ENCODE measurements around the gene LRMDA. TPM values are rescaled to one million over a fixed set of nuclear protein-coding genes. Genes with fewer than 3 reads are reported as not detected.
A peak's percentile ranks its signal among the peaks of the same experiment; 100 is the strongest.

Gene LRMDA
- total and polyA plus RNA-seq, 4 donors = 12.1 to 40.8 (median 21.6) TPM

DNA sequence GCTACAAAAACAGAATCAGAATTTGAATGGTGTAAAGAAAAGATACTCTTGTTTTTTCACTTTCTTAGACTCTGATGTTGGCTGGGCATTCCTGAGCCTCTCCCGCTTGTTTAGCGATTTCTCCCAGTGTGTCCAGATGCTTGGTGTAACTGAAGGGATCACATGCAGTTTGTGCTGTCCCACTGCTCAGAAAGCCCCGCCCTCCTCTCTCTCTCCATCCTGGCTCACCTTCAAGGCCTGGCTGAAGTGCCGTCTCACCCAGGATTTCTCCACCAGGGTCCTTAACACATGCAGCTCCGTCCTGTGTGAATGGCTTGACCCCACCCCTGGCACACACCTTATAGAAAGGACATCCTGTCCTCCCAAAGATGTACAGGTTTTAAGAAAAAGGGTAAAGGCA, 437.1 kb downstream of the LRMDA start:
- no peak for DNase-seq
- no peaks in the 10 kb centered on the region for H3K36me3 ChIP-seq (ENCODE audit: control insufficient read depth in 4 of 4, insufficient read depth in 4 of 4, low read length in 4 of 4)
- ATAC-seq (ENCODE audit: insufficient read depth, low FRiP score) = no peak
- no peak for TF ChIP-seq CTCF (IDR thresholded peaks at IDR 0.05; ENCODE audit: control extremely low read depth, extremely low read depth)
- 73 to 90% methylated on average over 5 of the region's 5 CpGs for WGBS, 2 donors
- no peaks in the 10 kb centered on the region for H3K27me3 ChIP-seq (ENCODE audit: control insufficient read depth in 3 of 3, insufficient read depth in 3 of 3, low read length in 2 of 3)
- H3K4me1 ChIP-seq (ENCODE audit: control insufficient read depth in 5 of 5, insufficient read depth in 5 of 5, low read length in 5 of 5) = peaks cover 0 to 8% (median 0%) of the 10 kb centered on the region in 5 donors
- no peak overlapping the region for H3K27ac ChIP-seq (ENCODE audit: low read depth in 1 of 2, low read length in 1 of 2)
- no peaks in the 10 kb centered on the region for H3K9me3 ChIP-seq (ENCODE audit: control insufficient read depth in 4 of 4, insufficient read depth in 3 of 4, low read length in 3 of 4)
- H3K4me3 ChIP-seq = no peak overlapping the region
- no peak overlapping the region for H3K9ac ChIP-seq (ENCODE audit: insufficient read depth in 1 of 2, low read length in 2 of 2)

DNA sequence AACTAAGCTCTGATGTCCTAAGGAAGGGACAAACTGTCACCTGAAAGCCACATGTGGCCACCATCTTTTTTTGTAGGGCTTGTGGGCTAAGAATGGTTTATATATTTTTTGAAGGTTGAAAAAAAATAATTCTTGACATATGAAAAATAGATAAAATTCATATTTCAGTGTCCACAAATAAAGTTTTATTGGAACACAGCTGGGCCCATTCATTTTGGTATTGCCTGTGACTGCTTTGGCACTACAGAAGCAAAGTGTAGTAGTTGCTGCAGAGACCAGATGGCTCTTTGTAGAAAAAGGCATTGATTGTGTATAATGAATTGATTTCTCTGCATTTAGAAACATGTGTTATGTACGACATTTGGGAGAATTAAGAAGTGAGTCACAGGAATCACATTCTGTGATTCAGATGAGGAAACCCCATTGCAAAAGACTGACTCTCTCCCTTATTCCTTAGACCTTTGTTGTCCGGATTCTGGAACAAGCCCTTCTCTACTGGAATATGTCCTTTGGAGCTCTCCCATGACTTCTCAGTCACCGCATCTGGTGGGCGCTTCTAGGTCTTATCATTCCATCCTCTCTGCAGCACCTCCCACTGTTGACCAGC, 438.7 kb downstream of the LRMDA start:
- Histone ChIP-seq H3K9me3 (ENCODE audit: control insufficient read depth in 4 of 4, insufficient read depth in 3 of 4, low read length in 3 of 4) (no peaks in the 10 kb centered on the region), H3K27me3 (ENCODE audit: control insufficient read depth in 3 of 3, insufficient read depth in 3 of 3, low read length in 2 of 3) (no peaks in the 10 kb centered on the region), H3K9ac (ENCODE audit: insufficient read depth in 1 of 2, low read length in 2 of 2) (no peak overlapping the region), H3K4me3 (no peak overlapping the region), H3K27ac (ENCODE audit: low read depth in 1 of 2, low read length in 1 of 2) (no peak overlapping the region), H3K36me3 (ENCODE audit: control insufficient read depth in 4 of 4, insufficient read depth in 4 of 4, low read length in 4 of 4) (no peaks in the 10 kb centered on the region), H3K4me1 (ENCODE audit: control insufficient read depth in 5 of 5, insufficient read depth in 5 of 5, low read length in 5 of 5) (peaks cover 0 to 8% (median 0%) of the 10 kb centered on the region in 5 donors)
- ATAC-seq (ENCODE audit: insufficient read depth, low FRiP score) (no peak), DNase-seq (no peak)
- TF ChIP-seq CTCF (IDR thresholded peaks at IDR 0.05; ENCODE audit: control extremely low read depth, extremely low read depth) = no peak
- WGBS, 2 donors = 96% methylated on average over 4 of the region's 4 CpGs

DNA sequence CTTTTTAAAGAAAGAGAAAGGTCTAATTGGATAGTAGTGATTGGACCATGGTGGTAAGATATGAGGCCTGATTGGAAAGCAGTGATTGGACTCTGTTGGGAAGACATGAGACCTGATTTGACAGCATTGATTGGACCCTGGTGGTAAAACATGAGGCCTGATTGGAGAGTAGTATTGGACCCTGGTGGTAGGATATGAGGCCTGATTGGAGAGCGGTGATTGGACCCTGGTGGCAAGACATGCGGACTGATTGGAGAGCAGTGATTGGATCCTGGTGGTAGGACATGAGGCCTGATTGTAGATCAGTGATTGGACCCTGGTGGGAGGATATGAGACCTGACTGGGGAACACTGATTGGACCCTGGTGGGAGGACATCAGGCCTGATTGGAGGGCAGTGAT, 444.3 kb downstream of the LRMDA start:
- H3K9me3 ChIP-seq (ENCODE audit: control insufficient read depth in 4 of 4, insufficient read depth in 3 of 4, low read length in 3 of 4) = no peaks in the 10 kb centered on the region
- no peaks in the 10 kb centered on the region for H3K36me3 ChIP-seq (ENCODE audit: control insufficient read depth in 4 of 4, insufficient read depth in 4 of 4, low read length in 4 of 4)
- no peaks in the 10 kb centered on the region for H3K27me3 ChIP-seq (ENCODE audit: control insufficient read depth in 3 of 3, insufficient read depth in 3 of 3, low read length in 2 of 3)
- peaks cover 0 to 9% (median 5%) of the 10 kb centered on the region in 5 donors for H3K4me1 ChIP-seq (ENCODE audit: control insufficient read depth in 5 of 5, insufficient read depth in 5 of 5, low read length in 5 of 5)
- TF ChIP-seq CTCF (IDR thresholded peaks at IDR 0.05; ENCODE audit: control extremely low read depth, extremely low read depth) = no peak
- no peak overlapping the region for H3K27ac ChIP-seq (ENCODE audit: low read depth in 1 of 2, low read length in 1 of 2)
- no peak overlapping the region for H3K9ac ChIP-seq (ENCODE audit: insufficient read depth in 1 of 2, low read length in 2 of 2)
- DNase-seq (no peak), ATAC-seq (ENCODE audit: insufficient read depth, low FRiP score) (no peak)
- 94 to 95% methylated on average over 2 of the region's 2 CpGs for WGBS, 2 donors
- H3K4me3 ChIP-seq = no peak overlapping the region

- no peaks in the 10 kb centered on the region for H3K9me3 ChIP-seq (ENCODE audit: control insufficient read depth in 4 of 4, insufficient read depth in 3 of 4, low read length in 3 of 4)
- H3K27ac ChIP-seq (ENCODE audit: low read depth in 1 of 2, low read length in 1 of 2) = no peak overlapping the region
- no peak overlapping the region for H3K9ac ChIP-seq (ENCODE audit: insufficient read depth in 1 of 2, low read length in 2 of 2)
- no peak for TF ChIP-seq CTCF (IDR thresholded peaks at IDR 0.05; ENCODE audit: control extremely low read depth, extremely low read depth)
- peaks cover 0 to 11% (median 5%) of the 10 kb centered on the region in 5 donors for H3K4me1 ChIP-seq (ENCODE audit: control insufficient read depth in 5 of 5, insufficient read depth in 5 of 5, low read length in 5 of 5)
- H3K27me3 ChIP-seq (ENCODE audit: control insufficient read depth in 3 of 3, insufficient read depth in 3 of 3, low read length in 2 of 3) = no peaks in the 10 kb centered on the region
- ATAC-seq (ENCODE audit: insufficient read depth, low FRiP score) (no peak), DNase-seq (peak; percentile 27 to 49 (median 32))
- no peak overlapping the region for H3K4me3 ChIP-seq
- 72 to 84% methylated on average over 3 of the region's 3 CpGs for WGBS, 2 donors
- H3K36me3 ChIP-seq (ENCODE audit: control insufficient read depth in 4 of 4, insufficient read depth in 4 of 4, low read length in 4 of 4) = no peaks in the 10 kb centered on the region
These were observed 445.3 kb downstream of the LRMDA start for GRCh38 chr10:75876710-75877109.

All from lung (tissue), 12 donors.